NCI-H2107 treated with DMSO at 0.1 percent for 48 hours (cell line): ENCODE results near the gene OIP5.
"Not testable (repeated sequence)": the region's sequence is repeated elsewhere in the genome, so short reads cannot be mapped to it uniquely, and the experiment has no call there.

Experiments
- DNase-seq: peaks from one replicate; lab custom pipeline; 2025; ENCODE audit not compliant: unreplicated experiment; lab: John Stamatoyannopoulos, UW

OIP5 gene

GRCh38 chr15:41260924-41261323 lies 71.5 kb downstream of the OIP5 start:
- DNase-seq, result not testable (repeated sequence)

- no peak for DNase-seq
Observed at GRCh38 chr15:41259546-41260189, 72.7 kb downstream of the OIP5 start.
